ENCODE data around the gene FARP1.

FARP1 gene

DNA sequence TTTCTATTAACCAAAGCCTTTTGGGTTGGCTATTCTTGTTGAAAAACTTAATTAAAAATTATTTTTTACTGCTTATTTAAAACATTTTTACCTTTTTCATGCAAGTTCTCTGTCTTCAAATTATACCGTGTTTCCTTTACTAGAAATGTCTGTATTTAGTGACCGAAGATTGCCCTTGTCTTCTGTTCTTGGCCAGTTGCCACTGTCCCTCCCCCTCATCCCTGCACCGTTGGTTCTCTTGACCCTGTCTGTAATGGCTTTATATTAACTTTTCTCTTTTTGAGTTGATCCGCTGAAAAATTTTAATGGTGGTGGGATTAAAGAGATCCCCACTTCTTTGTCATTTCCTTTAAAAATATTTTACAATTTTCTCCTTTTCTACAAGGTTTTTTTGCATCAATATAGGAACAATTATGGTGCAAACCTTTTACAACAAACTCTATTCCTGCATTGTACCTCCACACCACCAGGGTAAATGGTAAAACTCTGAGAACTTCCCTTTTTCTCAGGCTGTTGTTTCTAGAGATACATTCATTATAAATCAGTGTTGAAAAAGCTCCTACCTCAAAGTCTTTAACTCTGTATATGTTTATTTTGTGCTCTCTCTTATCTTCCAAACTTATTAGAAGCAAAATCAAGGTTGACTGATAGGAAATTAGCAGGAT is 47.1 kb downstream of the FARP1 start:
- Histone ChIP-seq H3K79me2 (ENCODE audit: control insufficient read depth, low read length) (no peaks in the 10 kb centered on the region), H3K27me3 (ENCODE audit: control insufficient read depth, low read length) (no peaks in the 10 kb centered on the region), H3K9me2 (replicated peaks; ENCODE audit: control insufficient read depth, low read length) (no peaks in the 10 kb centered on the region), H3K4me1 (ENCODE audit: control insufficient read depth, low read length) (no peaks in the 10 kb centered on the region), H3K36me3 (ENCODE audit: control insufficient read depth, low read length) (no peaks in the 10 kb centered on the region), H4K20me1 (ENCODE audit: control insufficient read depth, insufficient read depth, low read depth, low read length) (no peaks in the 10 kb centered on the region), H3F3A (ENCODE audit: control insufficient read depth, insufficient read depth) (no peaks in the 10 kb centered on the region), H3K4me3 (ENCODE audit: low read length) (no peak overlapping the region), H3K9me3 (ENCODE audit: control insufficient read depth, insufficient read depth, low read length) (no peaks in the 10 kb centered on the region), H3K4me2 (ENCODE audit: low read length) (no peak overlapping the region), H3K27ac (ENCODE audit: low read depth, low read length) (no peak overlapping the region)
- TF ChIP-seq EZH2phosphoT487 (IDR thresholded peaks at IDR 0.05; ENCODE audit: borderline replicate concordance, low read length): no peak
- TF ChIP-seq, protein P1, sequence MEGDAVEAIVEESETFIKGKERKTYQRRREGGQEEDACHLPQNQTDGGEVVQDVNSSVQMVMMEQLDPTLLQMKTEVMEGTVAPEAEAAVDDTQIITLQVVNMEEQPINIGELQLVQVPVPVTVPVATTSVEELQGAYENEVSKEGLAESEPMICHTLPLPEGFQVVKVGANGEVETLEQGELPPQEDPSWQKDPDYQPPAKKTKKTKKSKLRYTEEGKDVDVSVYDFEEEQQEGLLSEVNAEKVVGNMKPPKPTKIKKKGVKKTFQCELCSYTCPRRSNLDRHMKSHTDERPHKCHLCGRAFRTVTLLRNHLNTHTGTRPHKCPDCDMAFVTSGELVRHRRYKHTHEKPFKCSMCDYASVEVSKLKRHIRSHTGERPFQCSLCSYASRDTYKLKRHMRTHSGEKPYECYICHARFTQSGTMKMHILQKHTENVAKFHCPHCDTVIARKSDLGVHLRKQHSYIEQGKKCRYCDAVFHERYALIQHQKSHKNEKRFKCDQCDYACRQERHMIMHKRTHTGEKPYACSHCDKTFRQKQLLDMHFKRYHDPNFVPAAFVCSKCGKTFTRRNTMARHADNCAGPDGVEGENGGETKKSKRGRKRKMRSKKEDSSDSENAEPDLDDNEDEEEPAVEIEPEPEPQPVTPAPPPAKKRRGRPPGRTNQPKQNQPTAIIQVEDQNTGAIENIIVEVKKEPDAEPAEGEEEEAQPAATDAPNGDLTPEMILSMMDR (IDR thresholded peaks at IDR 0.05; ENCODE audit: low read depth, low read length, poor library complexity, severe bottlenecking): no peak

DNA sequence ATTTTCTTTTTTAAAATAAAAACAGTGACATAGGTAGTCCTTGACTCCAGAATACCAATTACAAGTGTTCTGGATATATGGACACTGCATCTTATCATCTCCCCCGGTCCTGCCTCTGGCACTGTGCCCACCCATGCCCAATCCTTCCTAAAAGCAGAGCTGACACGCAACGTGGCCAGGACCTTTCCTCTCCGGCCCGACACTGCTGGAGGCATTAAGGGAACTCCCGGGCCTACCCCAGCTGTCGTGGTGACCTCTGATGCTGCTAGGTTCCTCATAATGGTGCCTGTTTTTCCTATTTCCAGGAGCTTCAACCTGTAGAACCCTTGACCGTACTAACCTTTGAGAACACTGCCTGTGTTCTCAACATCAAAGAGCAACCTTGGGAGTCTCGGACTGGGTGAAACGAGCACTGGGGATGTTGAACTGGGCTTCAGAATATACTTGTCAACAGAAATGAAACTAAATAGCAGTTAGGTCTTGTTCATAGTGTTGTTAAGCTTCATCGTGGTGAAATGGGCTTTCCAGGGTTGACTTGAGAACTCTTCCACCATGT is 48.1 kb downstream of the FARP1 start:
- H4K20me1 ChIP-seq (ENCODE audit: control insufficient read depth, insufficient read depth, low read depth, low read length): no peaks in the 10 kb centered on the region
- H3K27ac ChIP-seq (ENCODE audit: low read depth, low read length): no peak overlapping the region
- H3K27me3 ChIP-seq (ENCODE audit: control insufficient read depth, low read length): no peaks in the 10 kb centered on the region
- H3K9me2 ChIP-seq (replicated peaks; ENCODE audit: control insufficient read depth, low read length): no peaks in the 10 kb centered on the region
- H3K4me3 ChIP-seq (ENCODE audit: low read length): no peak overlapping the region
- no peak overlapping the region for H3K4me2 ChIP-seq (ENCODE audit: low read length)
- TF ChIP-seq, protein P1 (IDR thresholded peaks at IDR 0.05; ENCODE audit: low read depth, low read length, poor library complexity, severe bottlenecking): no peak
- no peak for TF ChIP-seq EZH2phosphoT487 (IDR thresholded peaks at IDR 0.05; ENCODE audit: borderline replicate concordance, low read length)
- H3F3A ChIP-seq (ENCODE audit: control insufficient read depth, insufficient read depth): no peaks in the 10 kb centered on the region
- no peaks in the 10 kb centered on the region for H3K4me1 ChIP-seq (ENCODE audit: control insufficient read depth, low read length)
- H3K79me2 ChIP-seq (ENCODE audit: control insufficient read depth, low read length): no peaks in the 10 kb centered on the region
- H3K9me3 ChIP-seq (ENCODE audit: control insufficient read depth, insufficient read depth, low read length): no peaks in the 10 kb centered on the region
- H3K36me3 ChIP-seq (ENCODE audit: control insufficient read depth, low read length): no peaks in the 10 kb centered on the region

DNA sequence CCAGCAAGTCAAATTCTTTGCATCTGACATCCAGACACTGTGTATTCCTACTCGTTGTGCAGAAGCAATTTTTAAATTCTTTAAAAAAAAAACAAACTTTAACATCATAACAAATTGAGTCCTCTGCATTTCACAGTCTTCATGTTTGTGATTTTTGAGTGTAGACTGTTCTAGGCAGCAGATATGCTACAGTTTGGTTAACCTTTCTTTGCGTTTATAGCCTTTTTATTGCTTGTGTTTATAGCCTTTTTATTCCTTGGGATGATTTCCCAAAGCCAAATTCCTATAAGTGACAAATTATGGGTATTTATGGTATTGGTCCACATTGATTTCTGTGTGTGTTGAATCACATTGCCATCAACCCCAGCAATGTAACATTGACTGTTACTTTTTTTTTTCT is 49.1 kb downstream of the FARP1 start:
- no peaks in the 10 kb centered on the region for H4K20me1 ChIP-seq (ENCODE audit: control insufficient read depth, insufficient read depth, low read depth, low read length)
- H3K79me2 ChIP-seq (ENCODE audit: control insufficient read depth, low read length): no peaks in the 10 kb centered on the region
- H3K4me2 ChIP-seq (ENCODE audit: low read length): no peak overlapping the region
- H3K9me3 ChIP-seq (ENCODE audit: control insufficient read depth, insufficient read depth, low read length): no peaks in the 10 kb centered on the region
- H3K9me2 ChIP-seq (replicated peaks; ENCODE audit: control insufficient read depth, low read length): no peaks in the 10 kb centered on the region
- H3K4me3 ChIP-seq (ENCODE audit: low read length): no peak overlapping the region
- no peak overlapping the region for H3K27ac ChIP-seq (ENCODE audit: low read depth, low read length)
- H3F3A ChIP-seq (ENCODE audit: control insufficient read depth, insufficient read depth): no peaks in the 10 kb centered on the region
- H3K4me1 ChIP-seq (ENCODE audit: control insufficient read depth, low read length): no peaks in the 10 kb centered on the region
- no peaks in the 10 kb centered on the region for H3K36me3 ChIP-seq (ENCODE audit: control insufficient read depth, low read length)
- no peaks in the 10 kb centered on the region for H3K27me3 ChIP-seq (ENCODE audit: control insufficient read depth, low read length)
- no peak for TF ChIP-seq EZH2phosphoT487 (IDR thresholded peaks at IDR 0.05; ENCODE audit: borderline replicate concordance, low read length)
- TF ChIP-seq, protein P1 (IDR thresholded peaks at IDR 0.05; ENCODE audit: low read depth, low read length, poor library complexity, severe bottlenecking): no peak

All from DOHH2 (cell line).